ENCODE measurements around the gene LARGE1.

LARGE1 gene

DNA sequence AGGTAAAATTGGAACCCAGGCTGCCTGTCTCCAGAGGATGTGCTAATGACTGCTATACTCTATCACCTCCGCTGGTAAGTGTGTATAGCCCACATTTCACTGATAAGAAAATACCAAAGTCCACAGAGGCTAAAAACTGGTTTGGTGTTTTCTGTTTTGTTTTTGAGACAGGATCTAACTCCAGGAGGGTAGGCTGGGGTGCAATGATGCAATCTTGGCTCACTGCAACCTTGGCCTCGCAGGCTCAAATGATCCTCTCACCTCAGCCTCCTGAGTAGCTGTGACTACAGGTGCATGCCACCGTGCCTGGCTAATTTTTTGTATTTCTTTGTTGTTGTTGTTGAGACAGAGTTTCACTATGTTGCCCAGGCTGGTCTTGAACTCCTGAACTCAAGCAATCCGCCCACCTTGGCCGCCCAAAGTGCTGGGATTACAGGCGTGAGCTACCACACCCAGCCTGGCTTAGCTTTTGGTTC lies 409.8 kb downstream of the LARGE1 start:
- no peak overlapping the region for H3K27ac ChIP-seq (ENCODE audit: low read depth, low read length)
- H3K9me3 ChIP-seq (ENCODE audit: low read length) = no peaks in the 10 kb centered on the region
- H3K9ac ChIP-seq (ENCODE audit: low read length) = no peak overlapping the region
- H3K4me1 ChIP-seq (ENCODE audit: insufficient read depth, low read length) = peaks cover 22% of the 10 kb centered on the region
- H3K27me3 ChIP-seq (ENCODE audit: control insufficient read depth in 1 of 2, insufficient read depth in 2 of 2, low read length in 2 of 2) = no peaks in the 10 kb centered on the region
- no peak overlapping the region for H3K4me3 ChIP-seq (ENCODE audit: low read depth in 1 of 2, low read length in 2 of 2)
- H3K36me3 ChIP-seq (ENCODE audit: insufficient read depth, low read length) = no peaks in the 10 kb centered on the region

- Histone ChIP-seq H3K4me3 (ENCODE audit: low read depth in 1 of 2, low read length in 2 of 2) (no peak overlapping the region), H3K9ac (ENCODE audit: low read length) (no peak overlapping the region), H3K4me1 (ENCODE audit: insufficient read depth, low read length) (peaks cover 11% of the 10 kb centered on the region), H3K36me3 (ENCODE audit: insufficient read depth, low read length) (no peaks in the 10 kb centered on the region), H3K27me3 (ENCODE audit: control insufficient read depth in 1 of 2, insufficient read depth in 2 of 2, low read length in 2 of 2) (no peaks in the 10 kb centered on the region), H3K9me3 (ENCODE audit: low read length) (no peaks in the 10 kb centered on the region), H3K27ac (ENCODE audit: low read depth, low read length) (no peak overlapping the region)
Measured at GRCh38 chr22:33504941-33505625, 415.2 kb downstream of the LARGE1 start.

DNA sequence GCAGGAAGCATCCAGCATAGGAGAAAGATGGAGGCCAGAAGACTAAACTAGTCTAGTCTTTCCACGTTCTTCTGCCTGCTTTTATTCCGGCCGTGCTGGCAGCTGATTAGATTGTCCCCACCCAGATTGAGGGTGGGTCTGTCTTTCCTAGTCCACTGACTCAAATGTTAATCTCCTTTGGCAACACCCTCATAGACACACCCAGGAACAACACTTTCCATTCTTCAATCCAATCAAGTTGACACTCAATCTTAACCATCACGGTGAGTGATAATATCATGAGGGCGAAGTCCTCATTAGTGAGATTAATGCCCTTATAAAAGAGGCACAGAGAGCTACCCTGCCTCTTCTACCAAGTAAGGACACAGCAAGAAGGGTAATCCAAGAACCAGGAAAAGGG lies 424.2 kb downstream of the LARGE1 start:
- H3K4me1 ChIP-seq (ENCODE audit: insufficient read depth, low read length) = no peaks in the 10 kb centered on the region
- no peaks in the 10 kb centered on the region for H3K9me3 ChIP-seq (ENCODE audit: low read length)
- H3K27me3 ChIP-seq (ENCODE audit: control insufficient read depth in 1 of 2, insufficient read depth in 2 of 2, low read length in 2 of 2) = no peaks in the 10 kb centered on the region
- H3K27ac ChIP-seq (ENCODE audit: low read depth, low read length) = no peak overlapping the region
- no peaks in the 10 kb centered on the region for H3K36me3 ChIP-seq (ENCODE audit: insufficient read depth, low read length)
- no peak overlapping the region for H3K4me3 ChIP-seq (ENCODE audit: low read depth in 1 of 2, low read length in 2 of 2)
- H3K9ac ChIP-seq (ENCODE audit: low read length) = no peak overlapping the region

GRCh38 chr22:33493476-33494205 lies 426.6 kb downstream of the LARGE1 start:
- Histone ChIP-seq H3K9me3 (ENCODE audit: low read length) (no peaks in the 10 kb centered on the region), H3K9ac (ENCODE audit: low read length) (no peak overlapping the region), H3K4me1 (ENCODE audit: insufficient read depth, low read length) (no peaks in the 10 kb centered on the region), H3K27me3 (ENCODE audit: control insufficient read depth in 1 of 2, insufficient read depth in 2 of 2, low read length in 2 of 2) (no peaks in the 10 kb centered on the region), H3K36me3 (ENCODE audit: insufficient read depth, low read length) (no peaks in the 10 kb centered on the region), H3K27ac (ENCODE audit: low read depth, low read length) (no peak overlapping the region), H3K4me3 (ENCODE audit: low read depth in 1 of 2, low read length in 2 of 2) (no peak overlapping the region)

DNA sequence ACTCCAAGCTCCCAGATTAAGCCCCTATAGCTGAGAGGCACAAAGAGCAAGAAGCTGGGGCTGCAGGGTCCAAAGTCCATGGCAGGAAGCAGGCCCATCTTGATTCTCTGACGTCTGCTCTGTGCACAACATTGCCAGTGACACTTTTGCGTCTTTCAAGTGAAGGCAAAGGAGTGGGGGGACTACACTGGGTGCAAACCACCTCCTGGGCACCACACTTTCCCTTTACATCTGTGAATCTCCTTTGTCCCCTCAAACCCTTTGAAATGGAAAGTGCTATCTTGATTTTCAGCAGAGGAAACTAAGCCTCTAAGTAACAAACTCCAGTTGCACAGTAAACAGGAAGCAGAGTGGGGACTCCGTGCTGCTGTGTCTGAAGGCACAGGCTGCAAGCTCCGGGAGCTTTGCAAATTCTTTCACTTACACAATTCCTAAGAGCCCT lies 428.0 kb downstream of the LARGE1 start:
- H3K36me3 ChIP-seq (ENCODE audit: insufficient read depth, low read length) = no peaks in the 10 kb centered on the region
- no peak overlapping the region for H3K27ac ChIP-seq (ENCODE audit: low read depth, low read length)
- no peak overlapping the region for H3K9ac ChIP-seq (ENCODE audit: low read length)
- no peaks in the 10 kb centered on the region for H3K9me3 ChIP-seq (ENCODE audit: low read length)
- no peaks in the 10 kb centered on the region for H3K4me1 ChIP-seq (ENCODE audit: insufficient read depth, low read length)
- no peak overlapping the region for H3K4me3 ChIP-seq (ENCODE audit: low read depth in 1 of 2, low read length in 2 of 2)
- no peaks in the 10 kb centered on the region for H3K27me3 ChIP-seq (ENCODE audit: control insufficient read depth in 1 of 2, insufficient read depth in 2 of 2, low read length in 2 of 2)

- Histone ChIP-seq H3K36me3 (ENCODE audit: insufficient read depth, low read length) (no peaks in the 10 kb centered on the region), H3K27me3 (ENCODE audit: control insufficient read depth in 1 of 2, insufficient read depth in 2 of 2, low read length in 2 of 2) (no peaks in the 10 kb centered on the region), H3K4me3 (ENCODE audit: low read depth in 1 of 2, low read length in 2 of 2) (no peak overlapping the region), H3K9me3 (ENCODE audit: low read length) (no peaks in the 10 kb centered on the region), H3K4me1 (ENCODE audit: insufficient read depth, low read length) (no peaks in the 10 kb centered on the region), H3K9ac (ENCODE audit: low read length) (no peak overlapping the region), H3K27ac (ENCODE audit: low read depth, low read length) (no peak overlapping the region)
Measured at GRCh38 chr22:33487041-33487716, 433.1 kb downstream of the LARGE1 start.

GRCh38 chr22:33481550-33481949 lies 438.7 kb downstream of the LARGE1 start:
- no peak overlapping the region for H3K27ac ChIP-seq (ENCODE audit: low read depth, low read length)
- no peaks in the 10 kb centered on the region for H3K27me3 ChIP-seq (ENCODE audit: control insufficient read depth in 1 of 2, insufficient read depth in 2 of 2, low read length in 2 of 2)
- no peaks in the 10 kb centered on the region for H3K4me1 ChIP-seq (ENCODE audit: insufficient read depth, low read length)
- H3K36me3 ChIP-seq (ENCODE audit: insufficient read depth, low read length) = no peaks in the 10 kb centered on the region
- H3K9me3 ChIP-seq (ENCODE audit: low read length) = no peaks in the 10 kb centered on the region
- H3K9ac ChIP-seq (ENCODE audit: low read length) = no peak overlapping the region
- no peak overlapping the region for H3K4me3 ChIP-seq (ENCODE audit: low read depth in 1 of 2, low read length in 2 of 2)

DNA sequence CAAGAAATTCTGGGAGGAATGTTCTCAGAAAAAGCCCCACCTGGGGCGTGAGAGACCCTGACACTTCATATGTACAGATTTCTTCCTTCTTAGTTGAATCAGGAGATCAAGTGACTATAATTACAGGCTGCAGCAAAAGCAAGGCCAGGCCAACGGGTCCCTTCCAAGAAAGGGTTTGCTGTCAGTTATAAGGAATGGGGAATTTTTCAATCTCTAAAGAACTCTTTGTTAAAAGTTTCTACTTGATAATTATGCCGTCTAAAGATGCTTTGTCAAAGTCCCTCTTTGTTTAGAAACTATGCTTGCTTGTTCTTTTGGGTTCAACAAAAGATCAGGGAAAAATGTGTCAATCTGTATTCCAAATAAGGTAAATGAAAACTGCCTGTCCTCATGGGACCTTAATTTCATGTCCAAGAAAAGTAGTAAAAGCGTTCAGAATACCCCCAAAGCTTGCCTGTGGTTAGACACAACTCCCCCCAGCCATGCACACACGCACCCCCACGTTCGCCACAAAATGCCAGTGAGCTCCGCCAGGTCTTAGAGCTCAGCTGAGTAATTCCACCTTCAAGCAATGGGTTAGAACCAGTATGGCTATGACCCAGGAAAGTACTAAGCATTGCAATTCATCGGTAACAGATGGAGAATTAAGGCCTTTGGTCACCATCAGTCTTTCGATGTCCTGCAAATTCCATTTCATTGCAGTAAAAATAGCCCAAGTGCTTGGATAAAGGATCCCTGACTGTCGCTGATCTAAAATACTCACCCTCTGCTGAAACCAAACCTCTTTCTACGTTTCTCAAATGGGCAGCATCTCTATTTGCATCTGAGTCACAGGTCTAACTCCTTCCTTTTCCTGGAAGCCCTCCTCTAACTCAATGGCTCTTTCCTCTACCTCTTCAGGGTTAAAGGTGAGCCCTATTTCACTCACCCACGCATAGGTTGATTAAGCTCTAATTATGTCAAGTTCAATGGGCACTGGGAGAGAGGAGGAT lies 442.9 kb downstream of the LARGE1 start:
- Histone ChIP-seq H3K4me3 (ENCODE audit: low read depth in 1 of 2, low read length in 2 of 2) (no peak overlapping the region), H3K9ac (ENCODE audit: low read length) (no peak overlapping the region), H3K9me3 (ENCODE audit: low read length) (no peaks in the 10 kb centered on the region), H3K36me3 (ENCODE audit: insufficient read depth, low read length) (no peaks in the 10 kb centered on the region), H3K27me3 (ENCODE audit: control insufficient read depth in 1 of 2, insufficient read depth in 2 of 2, low read length in 2 of 2) (no peaks in the 10 kb centered on the region), H3K4me1 (ENCODE audit: insufficient read depth, low read length) (no peaks in the 10 kb centered on the region), H3K27ac (ENCODE audit: low read depth, low read length) (no peak overlapping the region)

DNA sequence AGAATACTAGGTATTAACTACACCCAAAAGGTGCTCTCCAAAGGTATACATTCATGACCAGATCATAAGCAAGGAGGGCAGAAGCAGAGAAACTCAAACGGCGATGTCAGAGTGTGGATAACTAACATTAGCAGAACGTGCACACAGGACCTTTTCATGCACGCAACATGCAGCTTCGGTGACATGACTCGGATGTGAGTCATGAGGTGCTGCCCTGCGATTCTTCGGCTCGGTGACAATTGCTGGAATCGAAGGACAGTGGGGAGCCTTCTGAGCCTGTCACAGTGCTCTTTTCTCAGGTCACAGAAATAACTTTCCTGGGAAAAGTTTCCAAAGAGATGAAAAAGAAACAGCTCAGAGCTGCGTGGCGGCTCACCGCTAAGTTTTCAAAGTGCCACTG lies 443.6 kb downstream of the LARGE1 start:
- H3K4me1 ChIP-seq (ENCODE audit: insufficient read depth, low read length) = no peaks in the 10 kb centered on the region
- H3K27ac ChIP-seq (ENCODE audit: low read depth, low read length) = no peak overlapping the region

GRCh38 chr22:33476206-33476605 lies 444.1 kb downstream of the LARGE1 start:
- Histone ChIP-seq H3K4me1 (ENCODE audit: insufficient read depth, low read length) (no peaks in the 10 kb centered on the region), H3K36me3 (ENCODE audit: insufficient read depth, low read length) (no peaks in the 10 kb centered on the region), H3K9ac (ENCODE audit: low read length) (no peak overlapping the region), H3K27me3 (ENCODE audit: control insufficient read depth in 1 of 2, insufficient read depth in 2 of 2, low read length in 2 of 2) (no peaks in the 10 kb centered on the region), H3K27ac (ENCODE audit: low read depth, low read length) (no peak overlapping the region), H3K4me3 (ENCODE audit: low read depth in 1 of 2, low read length in 2 of 2) (no peak overlapping the region), H3K9me3 (ENCODE audit: low read length) (no peaks in the 10 kb centered on the region)

More for the DNA sequence above, 443.6 kb downstream of the LARGE1 start:
- Histone ChIP-seq H3K36me3 (ENCODE audit: insufficient read depth, low read length) (no peaks in the 10 kb centered on the region), H3K4me3 (ENCODE audit: low read depth in 1 of 2, low read length in 2 of 2) (no peak overlapping the region), H3K9ac (ENCODE audit: low read length) (no peak overlapping the region), H3K9me3 (ENCODE audit: low read length) (no peaks in the 10 kb centered on the region), H3K27me3 (ENCODE audit: control insufficient read depth in 1 of 2, insufficient read depth in 2 of 2, low read length in 2 of 2) (no peaks in the 10 kb centered on the region)

- H3K9me3 ChIP-seq (ENCODE audit: low read length) = no peaks in the 10 kb centered on the region
- no peaks in the 10 kb centered on the region for H3K4me1 ChIP-seq (ENCODE audit: insufficient read depth, low read length)
- no peaks in the 10 kb centered on the region for H3K36me3 ChIP-seq (ENCODE audit: insufficient read depth, low read length)
- H3K27me3 ChIP-seq (ENCODE audit: control insufficient read depth in 1 of 2, insufficient read depth in 2 of 2, low read length in 2 of 2) = no peaks in the 10 kb centered on the region
- no peak overlapping the region for H3K4me3 ChIP-seq (ENCODE audit: low read depth in 1 of 2, low read length in 2 of 2)
- H3K9ac ChIP-seq (ENCODE audit: low read length) = no peak overlapping the region
- H3K27ac ChIP-seq (ENCODE audit: low read depth, low read length) = no peak overlapping the region
Measured at GRCh38 chr22:33474587-33474986, 445.7 kb downstream of the LARGE1 start.
